Tibial artery (tissue), 4 donors: ENCODE results near the gene DRAP1.

Source experiments
- DNase-seq, 2 donors: peaks; one replicate each; pipeline ENCODE4 v3.0.0-alpha.2; 2019
- H3K27ac ChIP-seq, 2 donors: fragments of 200-600 bp; sonication (generic) in 1 of 2; 1 replicate in 1 of 2; 2 replicates in 1 of 2; pipeline ENCODE4 v1.5.1; 2018 to 2019; ENCODE audit warnings: mild to moderate bottlenecking in 1 of 2
- H3K27me3 ChIP-seq, 2 donors: fragments of 200-600 bp; sonication (generic) in 1 of 2; one replicate each; pipeline versions ENCODE4 v1.5.1 to v1.6.0; 2016 to 2019
- H3K36me3 ChIP-seq, 3 donors: fragments of 200-600 bp; sonication (generic) in 2 of 3; one replicate each; pipeline ENCODE4 v1.5.1; 2016 to 2019; ENCODE audit warnings: mild to moderate bottlenecking in 2 of 3
- H3K4me1 ChIP-seq, 4 donors: fragments of 200-600 bp; sonication (generic) in 2 of 4; 1 replicate in 3 of 4; 2 replicates in 1 of 4; pipeline ENCODE4 v1.5.1; 2016 to 2019
- H3K4me3 ChIP-seq, 2 donors: fragments of 200-600 bp; sonication (generic) in 1 of 2; 1 replicate in 1 of 2; 2 replicates in 1 of 2; pipeline ENCODE4 v1.5.1; 2018 to 2019; ENCODE audit warnings: mild to moderate bottlenecking in 2 of 2
- H3K9me3 ChIP-seq, 3 donors: fragments of 200-600 bp; sonication (generic) in 1 of 3; one replicate each; pipeline ENCODE4 v1.5.1; 2016 to 2019
- intact Hi-C: fragments of 100-400 bp; cut with DNase I; formaldehyde crosslinking; loops from one replicate; pipeline ENCODE4 v1.15.0; 2023; ENCODE audit warnings: low total_unique reads
- TF ChIP-seq, protein P1 (sequence below), 2 experiments: fragments of 200-600 bp in 1 of 2; fragments of 450-650 bp in 1 of 2; IDR thresholded peaks; one replicate each; pipeline ENCODE4 v1.5.1; 2017 to 2019; ENCODE audit warnings: antibody characterized with exemption in 2 of 2, mild to moderate bottlenecking in 1 of 2, moderate library complexity in 1 of 2

The DRAP1 gene

DNA sequence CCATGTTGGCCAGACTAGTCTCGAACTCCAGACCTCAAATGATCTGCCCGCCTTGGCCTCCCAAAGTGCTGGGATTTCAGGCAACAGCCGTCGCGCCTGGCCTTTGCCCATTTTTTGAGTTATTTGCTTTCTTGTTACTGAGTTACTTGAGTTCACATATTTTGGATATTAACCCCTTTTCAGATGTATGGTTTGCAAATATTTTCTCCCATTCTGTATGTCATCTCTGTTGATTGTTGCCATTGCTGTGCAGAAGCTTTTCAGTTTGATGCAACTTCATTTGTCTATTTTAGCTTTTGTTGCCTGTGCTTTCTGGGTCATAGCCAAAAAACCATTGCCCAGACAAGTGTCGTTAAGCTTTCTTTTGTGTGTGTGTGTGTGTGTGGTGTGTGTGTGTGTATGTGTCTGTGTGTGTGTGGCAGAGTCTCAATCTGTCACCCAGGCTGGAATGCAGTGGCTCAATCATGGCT, 32.9 kb downstream of the DRAP1 start:
- Histone ChIP-seq H3K4me3 (no peak overlapping the region), H3K4me1 (no peaks in the 10 kb centered on the region)
- no peak for DNase-seq

DNA sequence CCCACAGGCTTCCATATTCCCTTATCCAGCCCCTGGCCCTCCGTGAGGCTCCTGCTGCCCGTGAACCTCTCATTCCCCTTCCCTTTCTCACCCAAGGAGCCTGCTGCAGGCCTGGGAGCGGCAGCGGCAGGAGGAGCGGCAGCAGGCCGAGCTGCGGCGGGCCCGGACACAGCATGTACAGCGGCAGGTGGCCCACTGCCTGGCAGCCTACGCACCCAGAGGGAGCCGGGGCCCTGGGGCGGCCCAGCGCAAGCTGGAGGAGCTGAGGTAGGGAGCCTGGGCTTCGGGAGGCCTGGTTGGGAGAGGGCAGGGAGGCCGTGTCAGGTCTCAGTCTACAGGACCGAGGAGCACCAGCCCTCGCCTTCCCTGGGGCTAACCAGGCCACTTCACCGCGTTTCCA, 34.2 kb downstream of the DRAP1 start:
- H3K4me3 ChIP-seq = no peak overlapping the region
- H3K27ac ChIP-seq = no peak overlapping the region
- TF ChIP-seq, protein P1, sequence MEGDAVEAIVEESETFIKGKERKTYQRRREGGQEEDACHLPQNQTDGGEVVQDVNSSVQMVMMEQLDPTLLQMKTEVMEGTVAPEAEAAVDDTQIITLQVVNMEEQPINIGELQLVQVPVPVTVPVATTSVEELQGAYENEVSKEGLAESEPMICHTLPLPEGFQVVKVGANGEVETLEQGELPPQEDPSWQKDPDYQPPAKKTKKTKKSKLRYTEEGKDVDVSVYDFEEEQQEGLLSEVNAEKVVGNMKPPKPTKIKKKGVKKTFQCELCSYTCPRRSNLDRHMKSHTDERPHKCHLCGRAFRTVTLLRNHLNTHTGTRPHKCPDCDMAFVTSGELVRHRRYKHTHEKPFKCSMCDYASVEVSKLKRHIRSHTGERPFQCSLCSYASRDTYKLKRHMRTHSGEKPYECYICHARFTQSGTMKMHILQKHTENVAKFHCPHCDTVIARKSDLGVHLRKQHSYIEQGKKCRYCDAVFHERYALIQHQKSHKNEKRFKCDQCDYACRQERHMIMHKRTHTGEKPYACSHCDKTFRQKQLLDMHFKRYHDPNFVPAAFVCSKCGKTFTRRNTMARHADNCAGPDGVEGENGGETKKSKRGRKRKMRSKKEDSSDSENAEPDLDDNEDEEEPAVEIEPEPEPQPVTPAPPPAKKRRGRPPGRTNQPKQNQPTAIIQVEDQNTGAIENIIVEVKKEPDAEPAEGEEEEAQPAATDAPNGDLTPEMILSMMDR (IDR thresholded peaks at IDR 0.05) = no peak
- no peaks in the 10 kb centered on the region for H3K9me3 ChIP-seq
- peaks cover 0 to 31% of the 10 kb centered on the region in 2 donors for H3K27me3 ChIP-seq
- no peaks in the 10 kb centered on the region for H3K4me1 ChIP-seq
- no peaks in the 10 kb centered on the region for H3K36me3 ChIP-seq
- intact Hi-C loops = no loop called here
- no peak for DNase-seq

More for the DNA sequence above, 32.9 kb downstream of the DRAP1 start:
- Histone ChIP-seq H3K27ac (no peak overlapping the region), H3K27me3 (peaks cover 0 to 35% of the 10 kb centered on the region in 2 donors), H3K36me3 (no peaks in the 10 kb centered on the region), H3K9me3 (no peaks in the 10 kb centered on the region)
- intact Hi-C loops = no loop called here
- TF ChIP-seq, protein P1 (IDR thresholded peaks at IDR 0.05) = no peak

DNA sequence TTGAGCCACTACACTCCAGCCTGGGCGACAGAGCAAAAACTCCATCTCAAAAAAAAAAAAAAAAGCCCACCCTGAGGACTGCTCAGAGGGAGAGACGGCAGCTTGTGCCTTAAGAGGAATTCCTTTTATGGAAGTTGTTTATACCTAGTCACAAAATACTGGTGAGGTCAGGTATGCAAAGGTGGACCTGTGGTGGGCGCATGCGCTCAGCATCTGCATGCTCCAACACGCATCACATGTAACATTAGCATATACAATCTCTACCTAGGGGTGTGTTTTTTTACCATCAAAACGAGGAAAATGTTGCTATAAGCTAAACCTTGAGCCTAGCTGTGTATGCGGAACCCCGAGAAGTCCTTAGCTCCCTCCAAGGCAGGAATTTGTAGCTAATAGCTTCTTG, 35.5 kb downstream of the DRAP1 start:
- Histone ChIP-seq H3K36me3 (no peaks in the 10 kb centered on the region), H3K27ac (no peak overlapping the region), H3K9me3 (no peaks in the 10 kb centered on the region), H3K4me3 (no peak overlapping the region), H3K4me1 (no peaks in the 10 kb centered on the region), H3K27me3 (peaks cover 0 to 36% of the 10 kb centered on the region in 2 donors)
- TF ChIP-seq, protein P1 (IDR thresholded peaks at IDR 0.05) = no peak
- intact Hi-C loops = no loop called here
- DNase-seq = no peak

DNA sequence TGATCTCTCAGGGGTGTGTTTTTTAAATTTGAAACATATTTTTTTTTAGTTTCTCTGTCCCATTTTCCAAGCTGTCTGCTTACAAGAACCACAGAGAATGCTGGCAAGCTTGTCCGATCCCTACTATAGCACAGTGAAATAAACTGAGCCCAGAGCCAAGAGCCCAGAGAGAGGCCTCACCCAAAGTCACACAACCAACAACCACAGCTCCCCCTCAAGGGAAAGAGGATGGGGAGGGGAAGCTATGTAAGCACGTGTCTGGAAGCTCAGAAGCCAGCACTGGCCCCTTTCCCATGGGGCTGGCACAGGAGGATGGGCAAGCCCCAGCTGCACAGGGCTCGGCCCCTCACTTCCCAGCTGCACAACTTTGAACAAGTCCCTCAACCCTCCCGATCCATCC, 39.1 kb downstream of the DRAP1 start:
- TF ChIP-seq, protein P1 (IDR thresholded peaks at IDR 0.05) = no peak
- intact Hi-C loops = no loop called here

DNA sequence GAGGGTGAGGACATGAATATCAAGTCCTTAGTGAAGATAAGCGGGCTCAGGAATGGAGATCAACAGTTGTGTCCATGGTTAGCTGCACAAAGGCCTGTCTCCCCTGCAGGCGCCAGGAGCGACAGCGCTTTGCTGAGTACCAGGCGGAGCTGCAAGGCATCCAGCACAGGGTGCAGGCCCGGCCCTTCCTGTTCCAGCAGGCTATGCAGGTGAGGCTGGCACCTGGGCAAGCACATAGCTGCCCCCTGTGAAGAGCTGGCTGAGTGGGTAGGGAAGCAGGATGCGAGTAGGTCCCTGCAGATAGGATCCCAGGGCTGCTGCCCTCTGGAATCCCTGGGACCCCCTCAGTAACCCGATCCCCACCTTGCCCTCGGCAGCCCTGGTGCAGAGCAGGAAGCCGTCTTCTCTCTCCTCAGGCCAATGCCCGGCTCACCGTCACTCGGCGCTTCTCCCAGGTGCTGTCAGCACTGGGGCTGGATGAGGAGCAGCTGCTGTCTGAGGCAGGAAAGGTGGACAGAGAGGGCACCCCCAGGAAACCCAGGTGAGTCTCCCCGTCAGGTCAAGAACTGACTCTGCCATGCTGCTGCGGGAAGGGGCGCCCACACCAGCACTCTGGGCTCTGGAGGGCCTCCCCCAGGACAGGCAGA, 39.7 kb downstream of the DRAP1 start:
- Histone ChIP-seq H3K36me3 (peaks cover 0 to 2% (median 2%) of the 10 kb centered on the region in 3 donors), H3K27ac (no peak overlapping the region), H3K4me3 (no peak overlapping the region), H3K9me3 (no peaks in the 10 kb centered on the region), H3K27me3 (peaks cover 0 to 30% of the 10 kb centered on the region in 2 donors), H3K4me1 (peaks cover 6 to 25% (median 24%) of the 10 kb centered on the region in 4 donors)
- intact Hi-C loops = no loop called here
- DNase-seq = no peak
- TF ChIP-seq, protein P1 (IDR thresholded peaks at IDR 0.05) = no peak

More for the DNA sequence above, 39.1 kb downstream of the DRAP1 start:
- Histone ChIP-seq H3K27ac (no peak overlapping the region), H3K9me3 (no peaks in the 10 kb centered on the region), H3K36me3 (no peaks in the 10 kb centered on the region), H3K4me1 (peaks cover 6 to 19% (median 18%) of the 10 kb centered on the region in 4 donors), H3K4me3 (no peak overlapping the region), H3K27me3 (peaks cover 0 to 33% of the 10 kb centered on the region in 2 donors)
- DNase-seq = no peak
